ENCODE data around the gene PNLIPRP1. TPM values are rescaled to one million over a fixed set of nuclear protein-coding genes. Genes with fewer than 3 reads are reported as not detected.

The PNLIPRP1 gene
- total RNA-seq (2013; cell fraction: nucleolus; rRNA removed): not detected in 2 replicates
- not detected in 2 replicates for total RNA-seq (2014; rRNA removed)
- total RNA-seq (2014; rRNA removed; fragmentation: Illumina TruSeq; extraction: Trizol): not detected in 2 replicates
- total RNA-seq (2021): 0.74 and 1.5 TPM in 2 replicates
- not detected for polyA plus RNA-seq (2011; ENCODE audit: low read depth)
- polyA plus RNA-seq (2011; rRNA removed): not detected in 2 replicates
- polyA plus RNA-seq (2011; cell fraction: cytosol; rRNA removed): not detected in 2 replicates
- not detected in 2 replicates for polyA plus RNA-seq (2011; cell fraction: nucleus; rRNA removed)
- not detected in 2 replicates for polyA plus RNA-seq (2012)
- not detected in 2 replicates for polyA plus RNA-seq (2014; fragmentation: Illumina TruSeq; extraction: Trizol)
- not detected for polyA plus RNA-seq (2014; fragmentation: Nextera tagmentation; extraction: Ambion mirVana)
- polyA plus RNA-seq (2014; rRNA removed): not detected in 2 replicates
- polyA plus RNA-seq (2016; fragmentation: Nextera tagmentation; extraction: Ambion mirVana): not detected
- polyA minus RNA-seq (2011; rRNA and poly(A)+ RNA removed): not detected in 2 replicates
- not detected in 2 replicates for polyA minus RNA-seq (2011; cell fraction: cytosol; rRNA and poly(A)+ RNA removed)
- not detected in 2 replicates for polyA minus RNA-seq (2011; cell fraction: nucleus; rRNA and poly(A)+ RNA removed)
- Bru-seq, nascent RNA: not detected
- not detected for BruChase-seq, experiment 1, labeled RNA remaining after a 6-hour chase
- not detected for BruChase-seq, experiment 2, labeled RNA remaining after a 2-hour chase
- long read RNA-seq, experiment 1: 0 reads
- long read RNA-seq, experiment 2: 0 reads

DNA sequence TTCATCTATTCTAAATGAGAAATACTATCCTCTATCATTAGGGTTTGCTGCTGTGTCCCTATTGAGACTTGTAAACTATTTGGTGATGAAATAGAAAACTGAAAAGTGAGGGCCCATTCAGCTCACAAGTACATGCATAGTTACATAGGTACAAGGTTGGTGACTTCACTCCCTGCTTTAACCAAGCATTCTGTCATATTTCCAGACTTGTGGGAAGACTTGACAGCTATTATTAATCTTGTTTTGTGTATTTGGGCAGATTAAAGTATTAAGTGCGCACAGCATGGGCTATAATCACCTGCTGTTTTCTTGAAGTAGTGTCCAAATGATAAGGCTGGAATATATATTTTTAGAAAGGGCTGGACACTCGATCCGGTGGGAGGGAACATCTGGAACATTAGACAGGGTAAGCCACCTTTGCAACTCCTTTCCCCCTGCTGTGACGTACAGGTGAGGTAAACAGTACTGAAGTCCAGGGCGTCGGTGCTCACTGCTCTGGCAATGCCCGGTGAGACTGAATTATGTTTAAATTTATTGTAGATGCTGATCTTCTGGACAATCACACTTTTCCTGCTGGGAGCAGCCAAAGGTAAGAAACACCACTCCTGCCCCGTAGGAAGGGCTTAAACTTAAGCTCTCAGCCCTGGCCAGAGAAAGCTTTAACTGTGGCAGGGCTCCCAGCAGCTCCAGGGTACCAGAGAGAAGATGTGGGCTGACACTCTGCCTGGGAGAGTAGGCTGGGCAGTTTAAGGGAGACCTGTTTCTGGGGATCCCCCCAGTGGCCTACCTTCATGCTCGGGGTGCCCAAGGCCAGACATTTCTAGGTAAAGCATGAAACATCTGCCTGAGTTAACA is at the start of gene PNLIPRP1:
TSS of gene PNLIPRP1 (plus strand) at position 370 of the 855 bp plus-strand sequence. CDS start at position 541, 171 bp downstream.
- H2AFZ ChIP-seq (ENCODE audit: control insufficient read depth, low read depth, low read length): no peak within 1 kb of the TSS
- H3K4me3 ChIP-seq: no peak within 1 kb of the TSS
- H3K9ac ChIP-seq (ENCODE audit: control insufficient read depth, insufficient read depth, low read length): no peak within 1 kb of the TSS
- TF ChIP-seq FOXK2 (IDR thresholded peaks at IDR 0.05) (no peak), TCF7 (IDR thresholded peaks at IDR 0.05; ENCODE audit: borderline replicate concordance) (no peak), RAD51 (IDR thresholded peaks at IDR 0.05) (no peak), MEF2B (IDR thresholded peaks at IDR 0.05; ENCODE audit: partially characterized antibody, poor library complexity, severe bottlenecking) (no peak), ASH2L (IDR thresholded peaks at IDR 0.05; ENCODE audit: borderline replicate concordance, low read depth) (no peak), CHD4 (IDR thresholded peaks at IDR 0.05) (no peak), SIX5 (IDR thresholded peaks at IDR 0.05; ENCODE audit: low read depth, low read length, severe bottlenecking) (no peak)
- TF ChIP-seq, protein P1, sequence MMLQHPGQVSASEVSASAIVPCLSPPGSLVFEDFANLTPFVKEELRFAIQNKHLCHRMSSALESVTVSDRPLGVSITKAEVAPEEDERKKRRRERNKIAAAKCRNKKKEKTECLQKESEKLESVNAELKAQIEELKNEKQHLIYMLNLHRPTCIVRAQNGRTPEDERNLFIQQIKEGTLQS (IDR thresholded peaks at IDR 0.05; ENCODE audit: borderline replicate concordance, extremely low read depth, low read depth, low read length): no peak
- ChIA-PET CTCF (no interaction called here), SMC1A (ENCODE audit: uncharacterized antibody, unreplicated experiment) (no interaction called here), RAD21 (ENCODE audit: unreplicated experiment) (no interaction called here), POLR2A (no interaction called here)
- DNase-seq (ENCODE audit: low read depth, low spot score) (no peak), FAIRE-seq (no peak), ATAC-seq (no peak)
- in situ Hi-C loops (cut with MboI) (no loop called here), intact Hi-C loops (cut with micrococcal nuclease; ENCODE audit: unreplicated experiment) (no loop called here)
- H3K4me1 ChIP-seq (ENCODE audit: control insufficient read depth, insufficient read depth, low read length): no peaks in the 10 kb centered on the region
- H3K4me2 ChIP-seq (ENCODE audit: control insufficient read depth, insufficient read depth): no peak within 1 kb of the TSS
- no peaks in the 10 kb centered on the region for H3K79me2 ChIP-seq (ENCODE audit: control insufficient read depth, insufficient read depth, low read length)
- no TSS peak for BruUV-seq (replicated peaks)
- H3K9me3 ChIP-seq (replicated peaks; ENCODE audit: control insufficient read depth, insufficient read depth, low read length): no peaks in the 10 kb centered on the region
- no peak within 1 kb of the TSS for H3K27ac ChIP-seq (ENCODE audit: control insufficient read depth, insufficient read depth)
- no peaks in the 10 kb centered on the region for H4K20me1 ChIP-seq (ENCODE audit: control insufficient read depth, insufficient read depth)
- 28% methylated on average over 9 of the region's 9 CpGs for WGBS (ENCODE audit: insufficient coverage, insufficient replicate concordance, low lambda C conversion rate, missing lambda C conversion rate)
- no peaks in the 10 kb centered on the region for H3K27me3 ChIP-seq (replicated peaks in 1 of 2; ENCODE audit: control insufficient read depth in 2 of 2, insufficient read depth in 2 of 2, low read length in 1 of 2)
- no peaks in the 10 kb centered on the region for H3K36me3 ChIP-seq (ENCODE audit: control insufficient read depth in 2 of 2, insufficient read depth in 2 of 2, low read length in 1 of 2)
